Inferior parietal cortex (tissue), 1 donor: ENCODE results near the gene KRTAP5-2.
"Not testable (repeated sequence)": the region's sequence is repeated elsewhere in the genome, so short reads cannot be mapped to it uniquely, and the experiment has no call there.

ENCODE experiments used
- DNase-seq: peaks from one replicate; pipeline ENCODE4 v3.0.0-alpha.2; 2016; ENCODE audit errors: extremely low spot score

The KRTAP5-2 gene

GRCh38 chr11:1597994-1598380 lies at the start of gene KRTAP5-2:
Gene KRTAP5-2, minus strand, starts transcription at chr11:1598294. Its CDS starts 44 bp downstream, at chr11:1598250.
- no peak for DNase-seq

GRCh38 chr11:1646540-1646939 lies 48.4 kb upstream of the KRTAP5-2 start:
- DNase-seq: not testable (repeated sequence)

- no peak for DNase-seq
These were observed 47.3 kb upstream of the KRTAP5-2 start for GRCh38 chr11:1645357-1645821.

DNA sequence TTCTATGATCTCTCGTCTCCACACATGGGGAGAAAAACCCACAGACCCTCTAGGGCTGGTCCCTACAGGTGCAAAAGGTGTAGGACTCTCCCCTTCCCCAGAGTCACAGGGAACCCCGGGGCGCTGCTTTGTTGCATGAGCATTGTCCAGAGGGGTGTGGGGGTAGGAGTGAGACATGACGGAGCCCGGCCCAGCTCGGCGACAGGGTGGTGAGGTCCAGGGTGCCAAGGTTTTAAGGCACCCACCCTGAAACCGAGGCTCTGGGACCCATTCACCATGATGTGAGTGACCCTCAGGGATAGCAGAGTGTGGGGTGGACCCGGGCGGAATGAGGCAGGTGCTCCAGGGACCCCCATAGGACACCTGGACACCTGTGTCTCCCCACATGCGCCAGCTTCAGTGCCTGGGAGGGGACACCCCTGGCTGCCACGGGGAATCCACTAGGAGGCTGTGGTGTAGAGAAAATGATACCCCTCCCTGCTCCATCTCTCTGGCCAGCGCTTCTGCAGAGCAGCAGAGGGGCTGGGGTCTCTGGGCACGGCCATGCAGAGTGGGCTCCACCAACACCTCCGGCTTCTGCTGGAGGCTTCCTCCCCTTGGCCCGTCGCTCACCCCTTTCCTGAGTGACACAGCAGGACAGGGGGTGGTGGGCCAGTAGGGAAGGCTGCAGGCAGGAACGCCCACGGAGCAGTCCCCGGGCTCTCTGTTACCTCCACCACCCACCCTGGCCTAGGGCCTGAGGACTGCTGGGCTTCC lies 46.7 kb upstream of the KRTAP5-2 start:
- no peak for DNase-seq

DNA sequence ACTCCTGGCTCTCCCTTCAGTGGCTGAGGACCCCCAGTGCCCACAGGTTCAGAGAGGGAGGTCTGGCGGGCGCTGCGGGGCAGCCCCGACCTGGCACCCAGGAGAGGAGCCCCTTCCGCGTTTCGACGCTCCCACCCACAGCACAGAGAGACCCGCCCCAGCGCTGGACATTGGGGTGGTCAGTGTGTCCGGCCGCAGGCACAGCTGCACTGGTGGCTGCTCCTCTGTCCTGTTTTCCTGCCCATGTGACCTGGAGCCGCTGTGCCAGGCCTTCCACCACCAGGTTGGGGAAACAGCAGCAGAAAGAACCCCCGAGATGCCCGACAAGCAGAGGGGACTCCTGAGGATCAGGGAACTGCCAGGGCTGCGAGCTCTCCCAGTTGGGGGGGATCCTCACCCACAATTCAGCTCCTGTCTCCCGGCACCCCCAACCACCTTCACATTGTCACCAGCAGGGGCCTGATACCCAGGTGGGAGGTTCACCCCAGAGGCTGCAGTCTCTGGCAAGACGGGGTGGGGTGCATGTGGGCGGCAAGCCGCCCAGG lies 45.1 kb upstream of the KRTAP5-2 start:
- no peak for DNase-seq

GRCh38 chr11:1642288-1643145 lies 44.4 kb upstream of the KRTAP5-2 start:
- DNase-seq: no peak

GRCh38 chr11:1641096-1641495 lies 43.0 kb upstream of the KRTAP5-2 start:
- DNase-seq: no peak

DNA sequence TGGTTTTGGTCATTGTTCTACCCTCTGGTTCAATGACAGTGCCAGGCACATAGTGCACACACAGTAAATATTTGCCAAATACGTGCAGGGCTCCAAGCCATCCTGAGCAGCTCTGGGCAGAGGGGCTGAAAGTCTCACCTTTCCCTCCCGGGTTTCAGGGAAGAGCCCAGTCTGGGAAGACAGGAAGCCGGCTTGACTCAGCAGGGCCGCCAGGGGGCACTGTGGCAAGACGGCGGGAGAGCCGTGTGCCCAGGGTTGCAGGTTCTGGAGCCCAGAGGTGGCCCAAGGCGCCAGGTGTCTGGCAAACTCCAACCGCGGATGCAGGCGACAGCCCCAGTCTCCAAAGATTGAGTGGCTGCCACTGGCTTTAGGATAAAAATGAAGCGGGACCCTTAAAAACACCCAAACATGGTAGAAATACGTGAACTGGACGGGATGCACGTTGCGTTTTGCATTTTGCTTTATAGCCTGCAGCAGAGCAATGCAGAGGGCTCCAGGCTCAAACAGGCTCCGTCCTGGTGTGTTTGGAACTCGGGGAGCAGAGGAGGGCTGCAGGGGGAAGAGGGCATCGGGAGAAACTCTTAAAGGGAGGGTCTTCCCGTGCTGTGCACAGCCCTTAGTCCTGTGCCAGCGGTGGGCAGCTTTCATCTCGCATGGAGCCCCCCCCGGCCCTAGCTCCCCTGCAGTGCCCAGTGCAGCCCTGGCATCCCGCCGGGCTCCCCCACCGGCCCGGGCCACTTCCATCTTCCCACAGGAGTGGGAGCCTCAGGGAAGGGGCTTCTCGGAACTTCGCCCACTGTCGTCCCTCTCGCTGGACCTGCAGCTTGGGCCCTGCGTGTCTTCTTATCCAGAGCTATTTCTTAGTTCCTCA lies 42.2 kb upstream of the KRTAP5-2 start:
- peak; percentile 23 for DNase-seq

DNA sequence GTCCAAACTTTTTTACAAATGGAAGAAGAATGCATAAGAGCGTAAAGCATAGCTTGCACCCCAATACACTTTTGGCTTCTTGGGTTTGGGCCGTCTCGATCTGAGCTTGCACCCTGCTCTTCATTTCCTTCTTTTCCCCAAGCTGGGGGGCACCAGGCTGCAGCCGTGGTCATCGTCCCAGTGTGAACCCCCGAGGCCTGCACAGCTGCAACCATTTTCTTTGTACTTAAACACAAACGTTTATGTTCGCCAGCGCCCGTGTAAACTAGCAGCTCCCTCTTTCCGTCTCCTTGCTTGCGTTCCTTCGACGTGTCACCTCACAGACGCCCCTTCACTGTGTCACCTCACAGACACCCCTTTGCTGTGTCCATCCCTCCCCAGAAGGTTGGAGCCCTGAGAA lies 41.6 kb upstream of the KRTAP5-2 start:
- DNase-seq: no peak

DNA sequence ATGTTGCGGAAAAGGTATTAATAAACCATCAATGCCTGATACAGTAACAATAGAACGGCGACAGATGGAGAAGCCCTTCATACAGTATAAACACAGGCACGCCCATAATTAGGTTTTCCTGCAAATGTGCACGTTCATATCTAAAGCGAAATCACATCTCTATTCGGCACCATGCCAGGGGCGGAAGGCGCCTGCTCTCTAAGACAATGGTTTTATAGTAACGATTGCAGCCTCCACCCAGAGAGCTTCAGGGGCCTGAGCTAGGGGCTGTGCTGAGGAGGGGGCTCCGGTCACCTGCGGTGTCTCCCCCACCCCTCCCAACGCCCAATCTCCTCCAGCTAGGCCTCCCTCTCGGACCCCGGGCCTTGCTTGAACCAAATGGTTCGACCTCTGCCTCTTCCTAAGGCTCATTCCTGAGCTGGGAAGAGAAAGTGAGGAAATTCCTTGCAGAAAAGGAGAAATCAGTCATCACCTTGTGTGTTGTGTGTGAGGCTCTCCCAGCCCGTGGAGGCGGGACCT lies 41.1 kb upstream of the KRTAP5-2 start:
- DNase-seq: no peak

- DNase-seq: no peak
These were observed 40.2 kb upstream of the KRTAP5-2 start for GRCh38 chr11:1638344-1638743.

DNA sequence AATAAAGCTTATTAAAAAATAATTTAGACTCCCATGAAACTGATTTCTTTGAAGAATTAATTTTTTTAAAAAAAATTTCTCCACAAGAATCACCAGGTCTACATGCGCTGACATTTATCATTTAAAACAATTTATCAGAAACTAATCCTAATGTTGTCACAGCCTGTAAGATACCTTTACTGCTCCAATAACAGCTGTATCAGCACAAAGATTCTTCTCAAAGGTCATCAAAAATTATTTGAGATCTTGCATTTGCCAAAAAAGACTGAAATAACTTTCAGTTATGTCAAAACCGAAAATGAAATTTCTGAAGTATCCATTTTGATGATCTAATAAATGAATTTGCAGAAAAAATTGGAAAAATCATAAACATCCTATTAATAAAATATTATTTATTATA lies 39.5 kb upstream of the KRTAP5-2 start:
- DNase-seq: no peak

DNA sequence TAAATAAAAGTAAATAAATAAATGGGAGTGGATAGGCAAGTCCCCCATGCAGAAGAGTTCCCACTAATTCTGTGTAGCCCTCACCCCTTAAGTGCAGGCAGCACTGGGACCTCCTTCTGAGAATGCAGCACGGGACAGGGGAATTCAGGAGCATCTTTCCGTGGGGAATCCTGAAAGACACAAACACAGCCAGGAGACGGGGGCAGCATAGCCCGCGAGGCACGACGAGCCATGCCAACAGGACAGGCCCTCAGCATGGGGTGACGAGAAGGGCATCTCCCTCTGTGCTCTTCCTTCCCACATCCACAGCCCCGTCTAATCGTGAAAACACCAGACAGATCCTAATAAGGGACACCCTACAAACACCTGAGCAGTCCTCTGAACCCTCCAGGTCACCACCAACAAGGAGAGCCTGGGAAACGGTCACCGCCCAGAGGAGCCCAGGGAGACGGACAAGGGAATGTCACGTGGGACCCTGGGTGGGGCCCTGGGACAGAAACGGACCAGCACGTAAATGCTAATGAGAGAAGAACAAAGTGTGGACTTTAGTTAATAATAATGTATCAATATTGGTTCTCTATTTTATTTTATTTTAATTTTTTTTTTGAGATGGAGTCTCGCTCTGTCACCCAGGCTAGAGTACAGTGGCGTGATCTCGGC lies 38.3 kb upstream of the KRTAP5-2 start:
- DNase-seq: no peak

- no peak for DNase-seq
These were observed 35.8 kb upstream of the KRTAP5-2 start for GRCh38 chr11:1633864-1634263.

GRCh38 chr11:1632053-1632714 lies 34.1 kb upstream of the KRTAP5-2 start:
- DNase-seq: no peak

DNA sequence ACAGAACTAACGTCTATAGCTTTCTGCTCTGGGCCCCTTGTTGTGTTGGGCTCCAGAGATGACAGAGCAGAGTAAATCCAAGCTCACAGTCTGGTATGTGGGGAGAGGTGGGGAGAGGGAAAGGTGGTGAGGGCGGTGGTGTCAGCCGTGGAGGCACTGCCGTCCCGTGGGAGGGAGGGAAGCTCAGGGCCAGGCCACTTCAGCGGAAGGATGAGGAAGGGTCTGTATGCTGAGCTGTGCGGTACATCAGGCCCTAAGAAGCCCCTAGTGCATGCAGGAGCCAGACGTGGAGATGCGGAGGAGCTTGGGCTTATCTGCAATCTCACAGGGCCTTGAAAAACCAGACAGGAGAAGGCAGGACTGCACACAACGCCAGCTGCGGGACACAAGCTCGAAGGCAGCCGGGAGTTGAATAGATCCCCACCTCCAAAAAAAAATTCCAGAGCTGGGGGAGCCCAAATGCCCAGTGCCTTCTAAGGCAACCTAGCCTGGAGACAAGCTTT lies 33.0 kb upstream of the KRTAP5-2 start:
- no peak for DNase-seq

DNA sequence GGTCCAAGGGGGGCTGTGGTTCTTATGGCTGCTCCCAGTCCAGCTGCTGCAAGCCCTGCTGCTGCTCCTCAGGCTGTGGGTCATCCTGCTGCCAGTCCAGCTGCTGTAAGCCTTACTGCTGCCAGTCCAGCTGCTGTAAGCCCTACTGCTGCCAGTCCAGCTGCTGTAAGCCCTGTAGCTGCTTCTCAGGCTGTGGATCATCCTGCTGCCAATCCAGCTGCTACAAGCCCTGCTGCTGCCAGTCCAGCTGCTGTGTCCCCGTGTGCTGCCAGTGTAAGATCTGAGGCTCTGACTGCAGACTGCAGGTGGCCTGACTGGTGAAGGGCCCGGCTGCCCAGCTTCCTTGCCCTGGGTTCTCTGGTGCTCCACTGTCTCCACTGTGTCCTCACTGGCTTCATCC lies 32.2 kb upstream of the KRTAP5-2 start:
- no peak for DNase-seq

- no peak for DNase-seq
These were observed 31.5 kb upstream of the KRTAP5-2 start, which contains the start of gene KRTAP5-5 for GRCh38 chr11:1629326-1630185. Gene KRTAP5-5, plus strand, starts transcription at chr11:1629775. Its CDS starts 66 bp downstream, at chr11:1629841.
